Fibroblast of villous mesenchyme (primary cell): ENCODE measurements around the gene SCN2A. TPM values are rescaled to one million over a fixed set of nuclear protein-coding genes. Genes with fewer than 3 reads are reported as not detected.
A peak's percentile ranks its signal among the peaks of the same experiment; 100 is the strongest.

Experiments used
- DNase-seq: peaks from one replicate; pipeline ENCODE4 v3.0.0-alpha.2; 2010; ENCODE audit warnings: low read depth
- H3K4me3 ChIP-seq: 2 replicates; pipeline ENCODE4 v1.5.1; 2011; ENCODE audit warnings: low read depth, mild to moderate bottlenecking, low read length
- CTCF ChIP-seq: IDR thresholded peaks from 2 replicates; pipeline ENCODE4 v1.5.1; 2012; ENCODE audit warnings: low read depth, mild to moderate bottlenecking, low read length; ENCODE audit not compliant: insufficient read depth
- total RNA-seq: library from RNA; depleted of rRNA; stranded (reverse); fragments of >200 nt; gene quantifications from 2 replicates; pipeline ENCODE4 v1.2.3, GENCODE V29; 2012

Gene SCN2A
- total RNA-seq, 1 donor, result 11.7 TPM

- no peak overlapping the region for H3K4me3 ChIP-seq
- DNase-seq, result peak; percentile 3
- TF ChIP-seq CTCF, result no peak
These were observed 109.2 kb downstream of the SCN2A start for GRCh38 chr2:165348441-165348840.

- TF ChIP-seq CTCF, result no peak
- no peak overlapping the region for H3K4me3 ChIP-seq
- DNase-seq, result no peak
These were observed 110.0 kb downstream of the SCN2A start for GRCh38 chr2:165349181-165349580.

GRCh38 chr2:165357758-165358157 lies 118.5 kb downstream of the SCN2A start:
- no peak for TF ChIP-seq CTCF

GRCh38 chr2:165361514-165361913 lies 122.3 kb downstream of the SCN2A start:
- no peak overlapping the region for H3K4me3 ChIP-seq
- no peak for DNase-seq
- no peak for TF ChIP-seq CTCF

More at GRCh38 chr2:165357758-165358157, 118.5 kb downstream of the SCN2A start:
- no peak overlapping the region for H3K4me3 ChIP-seq
- DNase-seq, result peak; percentile 66

- no peak overlapping the region for H3K4me3 ChIP-seq
- no peak for DNase-seq
- no peak for TF ChIP-seq CTCF
These were observed 130.1 kb downstream of the SCN2A start for GRCh38 chr2:165369131-165369897.

GRCh38 chr2:165369898-165370296 lies 130.7 kb downstream of the SCN2A start:
- no peak for DNase-seq
- H3K4me3 ChIP-seq, result no peak overlapping the region
- no peak for TF ChIP-seq CTCF

GRCh38 chr2:165371356-165371755 lies 132.1 kb downstream of the SCN2A start:
- no peak for DNase-seq
- TF ChIP-seq CTCF, result no peak
- no peak overlapping the region for H3K4me3 ChIP-seq
